WTC11 (cell line): ENCODE measurements around the gene ARHGAP4. TPM values are rescaled to one million over a fixed set of nuclear protein-coding genes. Genes with fewer than 3 reads are reported as not detected.

Experiments used
- ATAC-seq: fragments of 200-7000 bp; cut with Tn5 transposase; 2 replicates; pipeline ENCODE4 v1.10.0; 2021; ENCODE audit warnings: mild to moderate bottlenecking, moderate library complexity
- CTCF ChIA-PET: fragments of 300-600 bp; sonication (Branson Sonifier 250); formaldehyde crosslinking; loops from one replicate; lab custom pipeline; 2021; ENCODE audit warnings: antibody characterized with exemption; lab: Charles Lee
- POLR2A ChIA-PET: fragments of 350-600 bp; sonication (Branson Sonifier 250); formaldehyde crosslinking; loops from one replicate; lab custom pipeline; 2021; ENCODE audit warnings: antibody characterized with exemption; lab: Charles Lee
- DNase-seq: peaks from one replicate; pipeline ENCODE4 v3.0.0; 2021; ENCODE audit warnings: low spot score
- H3K27ac Mint-ChIP-seq: 2 replicates; pipeline ENCODE4 v1.8.0; 2021; ENCODE audit warnings: mixed read lengths
- H3K27me3 Mint-ChIP-seq: 2 replicates; pipeline ENCODE4 v1.8.0; 2021; ENCODE audit warnings: low read depth, mild to moderate bottlenecking, moderate library complexity, mixed read lengths
- H3K36me3 Mint-ChIP-seq: 2 replicates; pipeline ENCODE4 v1.8.0; 2021; ENCODE audit warnings: mixed read lengths
- H3K4me1 Mint-ChIP-seq: 2 replicates; pipeline ENCODE4 v1.8.0; 2022; ENCODE audit warnings: mixed read lengths
- H3K4me3 Mint-ChIP-seq: 2 replicates; pipeline ENCODE4 v1.8.0; 2021; ENCODE audit warnings: mild to moderate bottlenecking, moderate library complexity, mixed read lengths
- H3K9me3 Mint-ChIP-seq: 2 replicates; pipeline ENCODE4 v1.8.0; 2021; ENCODE audit warnings: mixed read lengths
- CREB1 ChIP-seq: sonication (generic); formaldehyde crosslinking; IDR thresholded peaks from 2 replicates; pipeline ENCODE4 v1.8.0; 2023; ENCODE audit warnings: mild to moderate bottlenecking, missing genetic modification reagents
- CREM ChIP-seq: sonication (generic); formaldehyde crosslinking; IDR thresholded peaks from 2 replicates; pipeline ENCODE4 v1.8.1; 2022; ENCODE audit warnings: mild to moderate bottlenecking, missing genetic modification reagents, moderate library complexity
- GABPB1 ChIP-seq: sonication (generic); formaldehyde crosslinking; IDR thresholded peaks from 2 replicates; pipeline ENCODE4 v1.8.1; 2023; ENCODE audit warnings: mild to moderate bottlenecking, missing genetic modification reagents
- HMGA2 ChIP-seq: fragments of 250-450 bp; sonication (Bioruptor Pico); IDR thresholded peaks from 2 replicates; pipeline ENCODE4 v1.4.0; 2021; ENCODE audit warnings: mild to moderate bottlenecking, moderate library complexity
- IRF2 ChIP-seq: sonication (generic); formaldehyde crosslinking; IDR thresholded peaks from 2 replicates; pipeline ENCODE4 v1.8.0; 2022; ENCODE audit warnings: low read depth, missing genetic modification reagents, borderline replicate concordance
- KAT7 ChIP-seq: sonication (generic); formaldehyde crosslinking; IDR thresholded peaks from 2 replicates; pipeline ENCODE4 v1.8.1; 2023; ENCODE audit warnings: missing genetic modification reagents, mild to moderate bottlenecking, borderline replicate concordance
- NFYB ChIP-seq: sonication (generic); formaldehyde crosslinking; conservative IDR thresholded peaks from 2 replicates; pipeline ENCODE4 v1.8.0; 2022; ENCODE audit warnings: low read depth, missing genetic modification reagents
- OVOL2 ChIP-seq: fragments of 250-450 bp; sonication (Bioruptor Pico); IDR thresholded peaks from 2 replicates; pipeline ENCODE4 v1.9.0; 2021; ENCODE audit warnings: mild to moderate bottlenecking, borderline replicate concordance
- ZNF416 ChIP-seq: fragments of 250-450 bp; sonication (Bioruptor Pico); IDR thresholded peaks from 2 replicates; pipeline ENCODE4 v1.9.0; 2021; ENCODE audit warnings: mild to moderate bottlenecking, inconsistent platforms
- total RNA-seq: library from RNA; stranded (reverse); gene quantifications from 3 replicates; pipeline ENCODE4 v1.2.3, GENCODE V29; 2021
- TF ChIP-seq, protein P1 (sequence below): sonication (generic); formaldehyde crosslinking; IDR thresholded peaks from 2 replicates; pipeline ENCODE4 v1.8.1; 2022; ENCODE audit warnings: low read depth, mild to moderate bottlenecking, moderate library complexity, missing genetic modification reagents, borderline replicate concordance
- TF ChIP-seq, protein P2 (sequence below): sonication (generic); formaldehyde crosslinking; IDR thresholded peaks from 2 replicates; pipeline ENCODE4 v1.8.1; 2022; ENCODE audit warnings: missing genetic modification reagents, borderline replicate concordance
- TF ChIP-seq, protein P3 (sequence below): sonication (generic); formaldehyde crosslinking; IDR thresholded peaks from 2 replicates; pipeline ENCODE4 v1.8.0; 2023; ENCODE audit warnings: missing genetic modification reagents, mild to moderate bottlenecking, borderline replicate concordance
- TF ChIP-seq, protein P4 (sequence below): sonication (generic); formaldehyde crosslinking; conservative IDR thresholded peaks from 2 replicates; pipeline ENCODE4 v1.8.1; 2022; ENCODE audit warnings: mild to moderate bottlenecking, missing genetic modification reagents

The ARHGAP4 gene
- total RNA-seq, 1 experiment from 2014 or later = 52.1 TPM

DNA sequence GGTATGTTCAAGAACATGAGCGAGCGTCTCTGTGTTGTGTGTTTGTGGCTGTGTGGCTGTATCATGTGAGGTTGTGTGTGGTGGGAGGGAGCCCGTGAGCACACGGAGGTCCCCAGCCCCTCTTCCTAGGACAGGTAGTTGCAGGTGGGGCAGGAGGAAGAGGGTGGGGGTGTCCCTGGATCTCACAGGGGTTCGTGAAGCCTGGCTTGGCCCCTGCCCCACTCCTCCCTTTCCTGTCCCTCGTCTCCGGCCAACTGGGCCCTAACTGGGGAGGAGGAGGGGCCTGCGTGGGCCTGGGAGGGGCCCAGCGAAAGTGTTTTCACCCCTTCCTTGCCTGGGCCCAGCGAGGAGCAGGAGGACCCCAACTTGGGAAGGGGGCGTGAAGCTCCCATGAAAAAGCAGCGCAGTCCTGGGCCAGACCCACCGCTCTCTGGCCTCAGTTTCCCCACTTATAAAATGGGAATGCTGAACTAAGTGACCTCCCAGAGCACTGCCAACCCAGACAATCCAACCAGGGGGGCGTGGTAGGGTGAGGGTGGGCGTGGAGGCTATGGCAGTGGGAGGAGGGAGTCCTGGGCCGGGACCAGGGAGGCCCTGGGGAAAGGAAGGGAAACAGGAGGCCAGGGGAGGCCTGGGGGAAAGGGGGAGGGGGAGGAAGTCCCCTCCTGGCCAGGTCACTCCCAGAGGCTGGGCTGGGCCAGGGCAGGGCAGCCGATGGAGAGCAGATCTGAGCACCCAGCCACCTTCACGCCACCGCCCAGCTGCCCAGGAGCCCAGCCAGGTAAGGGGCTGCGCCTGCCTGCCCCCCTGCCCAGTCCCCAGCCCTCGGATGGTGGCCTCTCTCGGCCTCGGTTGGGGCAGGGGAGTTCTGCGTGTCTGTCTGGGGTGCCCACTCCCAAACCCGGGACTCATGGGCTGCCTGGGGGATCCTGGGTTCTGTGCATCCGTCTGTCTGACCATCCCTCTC lies 21.8 kb downstream of the ARHGAP4 start, which contains the start of gene AVPR2:
TSS of gene AVPR2 (plus strand) at position 683 of the 967 bp plus-strand sequence. CDS start 473 bp downstream, outside the sequence.
- ATAC-seq (peak; percentile 16), DNase-seq (no peak)
- peaks cover 23% of the 10 kb centered on the region for H3K4me1 Mint-ChIP-seq
- POLR2A ChIA-PET = no interaction called here
- no peaks in the 10 kb centered on the region for H3K36me3 Mint-ChIP-seq
- no peak within 1 kb of the TSS for H3K4me3 Mint-ChIP-seq
- H3K9me3 Mint-ChIP-seq = no peaks in the 10 kb centered on the region
- TF ChIP-seq, protein P1, sequence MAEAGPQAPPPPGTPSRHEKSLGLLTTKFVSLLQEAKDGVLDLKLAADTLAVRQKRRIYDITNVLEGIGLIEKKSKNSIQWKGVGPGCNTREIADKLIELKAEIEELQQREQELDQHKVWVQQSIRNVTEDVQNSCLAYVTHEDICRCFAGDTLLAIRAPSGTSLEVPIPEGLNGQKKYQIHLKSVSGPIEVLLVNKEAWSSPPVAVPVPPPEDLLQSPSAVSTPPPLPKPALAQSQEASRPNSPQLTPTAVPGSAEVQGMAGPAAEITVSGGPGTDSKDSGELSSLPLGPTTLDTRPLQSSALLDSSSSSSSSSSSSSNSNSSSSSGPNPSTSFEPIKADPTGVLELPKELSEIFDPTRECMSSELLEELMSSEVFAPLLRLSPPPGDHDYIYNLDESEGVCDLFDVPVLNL (CRISPR knock-in tag) = no peak
- TF ChIP-seq IRF2 (CRISPR knock-in tag) = no peak
- TF ChIP-seq HMGA2 (CRISPR knock-in tag) = no peak
- TF ChIP-seq NFYB = no peak
- no peak for TF ChIP-seq ZNF416 (CRISPR knock-in tag)
- TF ChIP-seq GABPB1 (CRISPR knock-in tag) = no peak
- CTCF ChIA-PET = no interaction called here
- peak within 1 kb of the TSS; percentile 17; the same call in 1 of the 2 replicates for H3K27ac Mint-ChIP-seq
- H3K27me3 Mint-ChIP-seq = no peaks in the 10 kb centered on the region; the same call in 1 of the 2 replicates

DNA sequence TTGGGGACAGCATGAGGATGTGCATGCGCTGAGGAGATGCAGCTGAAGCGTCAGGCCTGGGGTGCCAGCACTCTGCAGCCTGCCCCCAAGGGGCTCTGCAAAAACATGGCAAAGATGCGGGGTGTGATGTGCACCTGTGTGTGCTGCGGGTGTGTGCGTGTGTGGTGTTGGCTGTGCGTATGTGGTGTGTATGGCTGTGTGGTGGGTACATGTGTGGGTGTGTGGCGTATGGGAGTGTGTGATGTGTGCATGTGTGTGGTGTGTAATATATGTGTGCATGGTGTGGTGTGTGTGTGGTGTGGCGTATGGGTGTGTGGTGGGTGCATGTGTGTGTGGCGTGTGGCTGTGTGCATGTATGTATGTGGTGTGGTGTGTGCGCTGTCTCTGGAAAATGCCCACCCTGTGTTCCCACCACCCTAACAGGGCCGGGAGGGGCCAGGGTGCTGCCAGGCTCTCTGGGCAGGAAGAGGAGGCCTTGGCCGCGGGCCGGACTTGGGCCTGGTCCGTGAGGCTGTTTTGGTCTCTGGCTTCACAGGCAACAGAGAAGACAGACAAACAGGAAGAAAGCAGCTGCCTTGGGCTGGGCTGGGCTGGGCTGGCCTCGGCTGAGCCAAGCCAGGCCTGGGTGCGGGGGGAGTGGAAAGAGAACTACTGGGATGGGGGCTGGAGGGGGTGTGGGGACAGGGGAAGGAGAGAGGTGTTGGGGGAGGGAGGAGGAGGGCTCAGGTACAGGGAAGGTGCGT lies 22.7 kb downstream of the ARHGAP4 start:
- no peak for DNase-seq
- CTCF ChIA-PET = no interaction called here
- TF ChIP-seq, protein P2, sequence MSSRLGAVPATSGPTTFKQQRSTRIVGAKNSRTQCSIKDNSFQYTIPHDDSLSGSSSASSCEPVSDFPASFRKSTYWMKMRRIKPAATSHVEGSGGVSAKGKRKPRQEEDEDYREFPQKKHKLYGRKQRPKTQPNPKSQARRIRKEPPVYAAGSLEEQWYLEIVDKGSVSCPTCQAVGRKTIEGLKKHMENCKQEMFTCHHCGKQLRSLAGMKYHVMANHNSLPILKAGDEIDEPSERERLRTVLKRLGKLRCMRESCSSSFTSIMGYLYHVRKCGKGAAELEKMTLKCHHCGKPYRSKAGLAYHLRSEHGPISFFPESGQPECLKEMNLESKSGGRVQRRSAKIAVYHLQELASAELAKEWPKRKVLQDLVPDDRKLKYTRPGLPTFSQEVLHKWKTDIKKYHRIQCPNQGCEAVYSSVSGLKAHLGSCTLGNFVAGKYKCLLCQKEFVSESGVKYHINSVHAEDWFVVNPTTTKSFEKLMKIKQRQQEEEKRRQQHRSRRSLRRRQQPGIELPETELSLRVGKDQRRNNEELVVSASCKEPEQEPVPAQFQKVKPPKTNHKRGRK (CRISPR knock-in tag) = no peak
- TF ChIP-seq, protein P3, sequence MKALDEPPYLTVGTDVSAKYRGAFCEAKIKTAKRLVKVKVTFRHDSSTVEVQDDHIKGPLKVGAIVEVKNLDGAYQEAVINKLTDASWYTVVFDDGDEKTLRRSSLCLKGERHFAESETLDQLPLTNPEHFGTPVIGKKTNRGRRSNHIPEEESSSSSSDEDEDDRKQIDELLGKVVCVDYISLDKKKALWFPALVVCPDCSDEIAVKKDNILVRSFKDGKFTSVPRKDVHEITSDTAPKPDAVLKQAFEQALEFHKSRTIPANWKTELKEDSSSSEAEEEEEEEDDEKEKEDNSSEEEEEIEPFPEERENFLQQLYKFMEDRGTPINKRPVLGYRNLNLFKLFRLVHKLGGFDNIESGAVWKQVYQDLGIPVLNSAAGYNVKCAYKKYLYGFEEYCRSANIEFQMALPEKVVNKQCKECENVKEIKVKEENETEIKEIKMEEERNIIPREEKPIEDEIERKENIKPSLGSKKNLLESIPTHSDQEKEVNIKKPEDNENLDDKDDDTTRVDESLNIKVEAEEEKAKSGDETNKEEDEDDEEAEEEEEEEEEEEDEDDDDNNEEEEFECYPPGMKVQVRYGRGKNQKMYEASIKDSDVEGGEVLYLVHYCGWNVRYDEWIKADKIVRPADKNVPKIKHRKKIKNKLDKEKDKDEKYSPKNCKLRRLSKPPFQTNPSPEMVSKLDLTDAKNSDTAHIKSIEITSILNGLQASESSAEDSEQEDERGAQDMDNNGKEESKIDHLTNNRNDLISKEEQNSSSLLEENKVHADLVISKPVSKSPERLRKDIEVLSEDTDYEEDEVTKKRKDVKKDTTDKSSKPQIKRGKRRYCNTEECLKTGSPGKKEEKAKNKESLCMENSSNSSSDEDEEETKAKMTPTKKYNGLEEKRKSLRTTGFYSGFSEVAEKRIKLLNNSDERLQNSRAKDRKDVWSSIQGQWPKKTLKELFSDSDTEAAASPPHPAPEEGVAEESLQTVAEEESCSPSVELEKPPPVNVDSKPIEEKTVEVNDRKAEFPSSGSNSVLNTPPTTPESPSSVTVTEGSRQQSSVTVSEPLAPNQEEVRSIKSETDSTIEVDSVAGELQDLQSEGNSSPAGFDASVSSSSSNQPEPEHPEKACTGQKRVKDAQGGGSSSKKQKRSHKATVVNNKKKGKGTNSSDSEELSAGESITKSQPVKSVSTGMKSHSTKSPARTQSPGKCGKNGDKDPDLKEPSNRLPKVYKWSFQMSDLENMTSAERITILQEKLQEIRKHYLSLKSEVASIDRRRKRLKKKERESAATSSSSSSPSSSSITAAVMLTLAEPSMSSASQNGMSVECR = no peak
- no peak for TF ChIP-seq CREB1 (CRISPR knock-in tag)
- TF ChIP-seq, protein P4, sequence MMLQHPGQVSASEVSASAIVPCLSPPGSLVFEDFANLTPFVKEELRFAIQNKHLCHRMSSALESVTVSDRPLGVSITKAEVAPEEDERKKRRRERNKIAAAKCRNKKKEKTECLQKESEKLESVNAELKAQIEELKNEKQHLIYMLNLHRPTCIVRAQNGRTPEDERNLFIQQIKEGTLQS (CRISPR knock-in tag) = no peak
- Mint-ChIP-seq H3K4me1 (peaks cover 23% of the 10 kb centered on the region), H3K27me3 (no peaks in the 10 kb centered on the region), H3K4me3 (no peak overlapping the region), H3K9me3 (no peaks in the 10 kb centered on the region), H3K27ac (peak overlapping the region; percentile 17; the same call in 1 of the 2 replicates), H3K36me3 (no peaks in the 10 kb centered on the region)
- ATAC-seq = peak; percentile 9; the same call in 1 of the 2 replicates
- POLR2A ChIA-PET = no interaction called here

DNA sequence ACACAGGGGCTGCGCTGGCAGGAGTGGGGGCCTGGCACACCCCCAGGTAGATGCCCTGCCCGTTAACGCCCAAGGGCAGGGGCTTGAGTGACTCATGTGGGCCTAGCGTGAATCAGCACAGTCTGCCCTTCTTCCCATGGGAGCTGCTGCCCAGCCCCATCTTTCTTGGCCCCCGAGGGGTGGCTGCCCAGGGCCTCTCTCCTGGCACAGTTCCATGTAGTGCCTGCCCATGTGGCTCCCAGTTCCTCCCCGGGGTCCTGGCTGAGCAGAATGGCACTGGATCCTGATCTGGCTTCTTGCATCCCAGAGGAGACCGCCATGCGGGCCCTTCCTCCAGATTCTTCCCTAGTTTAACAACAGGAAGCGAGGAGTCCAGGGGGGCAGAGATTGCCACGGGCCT lies 23.7 kb downstream of the ARHGAP4 start:
- no peaks in the 10 kb centered on the region for H3K36me3 Mint-ChIP-seq
- TF ChIP-seq KAT7 (CRISPR knock-in tag) (no peak), CREM (no peak), NFYB (no peak), OVOL2 (CRISPR knock-in tag) (no peak)
- TF ChIP-seq, protein P4 (CRISPR knock-in tag) = no peak
- peaks cover 23% of the 10 kb centered on the region for H3K4me1 Mint-ChIP-seq
- H3K27ac Mint-ChIP-seq = no peak overlapping the region
- ATAC-seq (no peak), DNase-seq (no peak)
- ChIA-PET CTCF (no interaction called here), POLR2A (no interaction called here)
- H3K9me3 Mint-ChIP-seq = no peaks in the 10 kb centered on the region
- no peaks in the 10 kb centered on the region for H3K27me3 Mint-ChIP-seq
- H3K4me3 Mint-ChIP-seq = no peak overlapping the region
